Activated CD4-positive, alpha-beta T cell treated with anti-CD3 and anti-CD28 coated beads, Interleukin-2, Interleukin-4, amounts not matched to agents 100 ng/mL and 50 ng/mL, durations not matched to agents 16 hours and 8 hours (primary cell): Measurements from ENCODE around the gene UPB1.
"Not testable (repeated sequence)": the region's sequence is repeated elsewhere in the genome, so short reads cannot be mapped to it uniquely, and the experiment has no call there.

Source experiments
- DNase-seq: peaks from one replicate; pipeline ENCODE4 v3.0.0-alpha.2; 2020; ENCODE audit warnings: low spot score

UPB1 gene

DNA sequence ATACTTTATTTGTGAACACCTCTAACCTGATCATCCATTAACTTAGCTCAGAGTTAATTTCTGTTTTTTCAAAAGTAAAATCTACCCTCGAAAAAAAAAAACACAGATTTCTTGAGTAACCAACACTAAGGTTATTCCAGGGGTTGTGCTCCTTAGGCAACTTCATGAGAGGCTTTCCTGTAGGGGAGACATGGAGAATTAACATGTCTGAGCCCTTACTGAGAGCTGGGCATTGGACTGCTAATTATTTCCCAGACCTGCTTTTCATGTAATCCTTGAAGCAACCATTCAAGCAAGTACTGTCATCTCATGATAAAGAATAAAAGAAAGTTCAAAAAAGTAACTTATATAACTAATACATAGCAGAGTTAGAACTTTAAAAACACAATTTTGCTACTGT lies 13.5 kb upstream of the UPB1 start:
- no peak for DNase-seq

DNA sequence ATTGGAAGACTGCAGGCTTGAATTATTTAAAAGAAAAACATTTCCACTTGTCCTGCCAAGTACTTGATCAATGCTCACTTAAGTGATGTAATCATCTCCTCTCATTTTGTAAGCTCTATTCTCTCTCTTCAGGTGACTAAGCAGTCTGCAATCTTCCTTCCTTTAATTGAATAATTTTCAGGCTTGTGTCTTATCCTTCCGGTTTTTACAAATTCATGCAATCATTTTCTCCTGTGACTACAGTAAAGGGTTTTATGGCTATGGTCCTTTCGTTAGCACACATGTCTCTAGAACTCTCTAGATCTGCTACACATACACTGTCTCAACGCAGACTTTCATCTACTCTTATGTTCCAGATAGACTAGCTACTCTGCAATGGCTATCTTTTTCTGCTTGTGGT lies 12.6 kb upstream of the UPB1 start:
- DNase-seq = peak; percentile 28

DNA sequence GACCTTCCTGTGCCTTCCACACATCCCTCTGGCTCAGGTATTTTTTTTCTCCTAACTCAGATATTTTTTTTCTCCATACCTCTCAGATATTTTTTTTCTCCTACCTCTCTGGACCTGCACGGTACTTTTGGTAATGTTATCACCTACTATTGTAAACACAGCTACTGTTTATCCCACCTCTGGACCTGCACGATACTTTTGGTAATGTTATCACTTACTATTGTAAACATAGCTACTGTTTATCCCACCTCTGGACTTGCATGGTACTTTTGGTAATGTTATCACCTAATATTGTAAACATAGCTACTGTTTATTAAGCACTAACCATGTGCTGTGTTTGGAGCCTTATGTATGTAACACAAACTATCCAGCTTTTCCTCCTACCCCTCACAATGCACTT lies 12.1 kb upstream of the UPB1 start:
- no peak for DNase-seq

DNA sequence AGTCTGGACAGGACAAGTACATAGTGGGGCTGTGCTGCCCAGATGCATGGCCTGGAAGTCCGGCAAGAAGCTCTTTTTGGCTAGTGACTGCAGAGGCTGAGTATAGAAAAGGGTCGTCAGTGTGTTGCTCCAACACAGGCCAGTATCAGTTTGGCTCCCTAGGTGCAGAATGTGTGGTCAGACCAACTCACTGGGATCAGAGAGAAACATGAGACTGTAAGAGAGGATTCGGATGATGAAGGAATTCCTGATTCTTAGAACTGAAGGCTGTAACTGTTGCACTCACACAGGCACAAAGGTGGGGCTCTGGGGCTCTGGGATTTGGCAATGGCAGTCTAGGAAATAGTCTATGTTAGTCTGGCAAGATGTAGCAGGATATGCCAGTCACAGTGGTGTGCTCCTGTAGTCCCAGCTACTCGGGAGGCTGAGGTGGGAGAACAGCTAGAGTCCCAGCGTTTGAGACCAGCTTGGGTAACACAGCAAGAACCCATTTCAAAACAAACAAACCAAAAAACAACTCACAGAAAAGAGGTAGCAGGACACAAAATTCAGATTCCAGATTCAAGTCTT lies 11.1 kb upstream of the UPB1 start:
- no peak for DNase-seq

DNA sequence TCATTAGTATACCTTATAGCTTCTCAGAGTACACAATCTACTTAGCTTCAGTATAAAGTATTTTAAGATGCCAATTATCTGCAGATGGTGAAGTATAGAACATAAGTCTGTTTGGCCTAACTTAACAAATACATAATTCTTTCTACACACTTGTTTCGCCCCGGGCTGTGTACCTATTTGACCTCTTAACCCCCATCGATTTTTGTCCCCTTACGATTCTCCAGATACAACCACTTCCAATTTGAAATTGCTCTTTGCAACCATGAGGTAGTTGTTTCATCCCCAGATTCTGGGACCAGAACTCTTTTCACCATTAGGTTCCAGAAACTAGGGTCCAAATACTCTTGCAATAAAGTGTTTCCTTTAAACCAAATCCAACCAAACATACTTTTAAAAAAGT lies 10.0 kb upstream of the UPB1 start:
- DNase-seq = no peak

DNA sequence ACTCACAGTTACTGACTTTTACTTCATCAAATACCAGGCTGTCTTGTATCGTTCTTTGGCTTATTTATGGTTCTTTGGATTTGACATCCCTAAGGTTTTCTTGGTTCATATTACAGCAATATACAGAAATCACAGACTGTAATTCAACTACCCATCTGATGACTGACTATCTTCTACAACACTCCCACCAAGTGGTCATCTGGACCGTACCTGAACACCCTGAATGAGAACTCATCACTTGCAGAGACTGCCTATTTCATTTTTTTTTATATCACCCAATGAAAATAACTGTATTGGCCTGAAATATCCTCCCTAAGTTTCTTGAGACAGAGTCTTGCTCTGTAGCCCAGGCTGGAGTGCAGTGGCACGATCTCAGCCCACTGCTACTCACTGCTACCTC lies 9.5 kb upstream of the UPB1 start:
- DNase-seq = no peak

DNA sequence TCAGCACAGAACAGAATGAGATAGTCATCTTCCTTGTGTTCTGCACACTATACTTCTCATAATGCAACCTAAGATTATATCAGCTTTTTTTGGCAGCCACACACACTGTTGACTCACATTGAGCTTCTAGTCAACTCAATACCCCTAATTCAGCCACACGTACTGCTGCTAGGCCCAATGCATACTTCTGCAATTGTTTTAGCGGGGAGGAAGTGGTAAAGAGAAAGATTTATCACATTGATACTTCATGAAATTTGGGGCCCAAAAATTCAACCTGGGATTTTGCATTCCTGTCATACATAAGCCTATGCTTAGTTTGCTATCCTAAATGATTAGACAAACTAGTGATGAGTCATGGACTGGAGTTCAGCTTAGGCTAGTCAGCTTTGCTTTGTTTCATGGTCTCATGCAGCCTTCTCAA lies 8.6 kb upstream of the UPB1 start:
- DNase-seq = peak; percentile 93

DNA sequence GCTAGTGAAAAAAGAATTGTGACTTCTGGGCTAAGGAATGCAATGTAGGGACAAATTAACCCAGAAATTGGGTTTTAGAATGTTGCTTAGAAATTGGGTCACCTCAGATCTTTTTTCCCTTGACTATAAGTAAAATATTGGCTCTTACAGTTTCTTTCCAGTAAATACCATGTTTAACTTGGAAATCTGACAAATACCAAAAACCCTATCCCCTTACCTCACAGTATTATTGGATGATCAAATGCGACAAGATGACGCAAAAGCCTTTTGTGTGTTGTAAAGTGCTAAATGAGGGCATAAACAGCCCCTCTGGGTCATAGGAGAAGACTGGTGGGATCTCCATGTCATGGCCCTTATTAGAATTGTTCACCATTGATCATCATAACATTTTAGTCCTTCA lies 6.1 kb upstream of the UPB1 start:
- no peak for DNase-seq

DNA sequence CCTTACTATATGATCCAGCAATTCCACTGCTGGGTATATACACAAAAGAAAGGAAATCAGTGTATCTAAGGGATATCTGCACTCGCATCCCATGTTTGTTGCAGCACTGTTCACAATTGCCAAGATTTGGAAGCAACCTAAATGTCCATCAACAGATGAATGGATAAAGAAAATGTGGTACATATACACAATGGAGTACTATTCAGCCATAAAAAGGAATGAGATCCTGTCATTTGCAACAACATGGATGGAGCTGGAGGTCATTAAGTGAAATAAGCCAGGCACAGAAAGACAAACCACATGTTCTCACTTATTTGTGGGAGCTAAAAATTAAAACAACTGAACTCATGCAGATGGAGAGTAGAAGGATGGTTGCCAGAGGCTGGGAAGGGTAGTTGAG lies 5.7 kb upstream of the UPB1 start:
- not testable (repeated sequence) for DNase-seq

DNA sequence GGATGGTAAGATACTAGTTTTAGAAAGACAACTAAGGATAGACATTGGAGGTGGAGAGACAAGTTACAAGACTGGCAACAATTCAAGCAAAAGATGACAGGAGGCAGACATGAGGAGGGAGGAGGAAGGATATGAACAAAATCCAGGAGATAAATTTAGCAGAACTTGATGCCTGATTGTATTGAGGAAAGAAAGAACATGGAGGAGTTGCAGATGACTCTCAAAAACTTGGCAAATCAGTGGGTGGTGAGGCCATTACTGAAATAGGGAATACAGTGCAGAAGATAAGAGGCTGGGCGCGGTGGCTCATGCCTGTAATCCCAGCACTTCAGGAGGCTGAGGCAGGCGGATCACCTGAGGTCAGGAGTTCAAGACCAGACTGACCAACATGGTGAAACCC lies 2.7 kb upstream of the UPB1 start:
- DNase-seq = no peak

DNA sequence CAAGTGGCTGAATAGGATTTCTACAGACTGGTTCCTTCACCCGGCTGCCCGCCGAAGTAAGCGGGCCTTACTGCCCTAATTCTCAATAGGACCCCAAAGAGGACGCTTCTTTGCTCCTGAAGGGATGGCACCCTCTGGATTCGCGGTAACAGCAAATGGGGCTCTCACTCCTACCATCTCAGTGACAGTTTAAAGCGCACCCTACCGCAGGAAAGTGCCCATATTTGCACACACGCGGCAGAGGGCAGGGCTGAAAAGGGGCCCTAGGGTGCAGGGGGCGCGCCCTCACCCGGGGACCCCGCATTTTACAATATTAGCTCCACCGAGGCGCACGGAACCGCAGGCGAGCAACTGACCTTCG lies 985 bp upstream of the UPB1 start:
- DNase-seq = no peak

DNA sequence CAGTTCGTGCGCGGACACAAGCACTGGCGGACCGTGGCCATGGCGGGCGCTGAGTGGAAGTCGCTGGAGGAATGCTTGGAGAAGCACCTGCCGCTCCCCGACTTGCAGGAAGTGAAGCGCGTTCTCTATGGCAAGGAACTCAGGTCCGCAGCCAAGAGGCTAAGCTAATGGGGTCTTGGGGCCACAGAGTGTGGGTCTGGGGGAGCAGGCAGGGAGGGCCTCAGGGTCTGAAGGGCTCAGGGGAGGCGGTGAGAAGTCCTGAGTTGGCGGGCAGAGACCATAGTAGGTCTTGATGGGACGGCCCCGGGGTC lies 188 bp downstream of the UPB1 start:
- DNase-seq = no peak

DNA sequence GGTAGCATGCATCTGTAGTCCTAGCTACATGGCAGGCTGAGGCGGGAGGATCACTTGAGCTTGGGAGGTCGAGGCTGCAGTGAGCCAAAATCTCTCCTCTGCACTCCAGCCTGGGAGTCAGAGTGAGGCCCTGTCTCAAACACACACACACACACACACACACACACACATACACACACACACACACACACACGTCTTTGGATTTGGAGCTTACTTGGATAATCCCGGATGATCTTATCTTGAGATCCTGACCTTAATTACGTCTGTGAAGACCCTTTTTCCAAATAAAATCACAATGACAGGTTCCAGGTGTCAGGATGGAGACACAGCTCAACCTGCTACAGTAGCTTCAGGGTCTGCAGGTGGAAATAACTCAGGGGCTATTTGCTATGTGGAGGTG lies 1.1 kb downstream of the UPB1 start:
- no peak for DNase-seq

DNA sequence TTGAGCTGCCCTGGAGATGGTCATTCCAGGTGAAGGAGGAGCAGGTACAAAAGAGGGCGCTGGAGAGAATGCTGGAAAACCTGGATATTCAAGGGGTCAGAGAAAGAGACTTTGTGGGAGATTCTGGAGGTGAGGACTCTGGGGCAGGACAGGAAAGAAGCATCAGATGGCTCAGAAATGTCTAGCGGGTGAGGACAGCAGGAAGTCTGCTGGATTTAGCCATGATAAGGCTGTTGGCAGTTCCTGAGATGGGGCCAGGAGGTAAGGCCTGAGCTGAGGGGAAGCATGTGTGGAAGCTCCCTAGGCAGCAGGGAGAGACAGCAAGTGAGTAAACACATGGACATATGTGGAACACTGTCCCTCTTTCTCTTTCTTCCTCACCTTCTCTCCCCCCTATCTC lies 1.5 kb downstream of the UPB1 start:
- no peak for DNase-seq

DNA sequence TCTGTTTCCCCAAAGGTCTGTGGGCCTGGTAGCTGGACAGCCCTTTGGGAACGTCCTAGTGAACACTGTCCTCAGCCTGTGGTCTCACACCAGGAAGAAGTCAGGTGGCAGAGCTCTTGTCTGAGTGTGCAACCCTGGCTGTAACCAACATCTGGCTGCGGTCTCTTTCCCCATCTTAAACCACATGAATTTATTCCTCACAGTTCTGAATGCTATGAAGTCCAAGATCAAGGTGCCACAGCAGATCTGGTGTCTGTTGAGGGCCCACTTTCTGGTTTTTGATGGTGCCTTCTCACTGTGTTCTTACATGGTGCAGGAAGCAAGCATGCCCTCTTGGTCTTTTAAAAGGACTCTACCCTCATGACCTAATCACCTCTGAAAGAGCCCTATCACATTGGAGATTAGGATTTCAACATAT lies 2.7 kb downstream of the UPB1 start:
- no peak for DNase-seq

DNA sequence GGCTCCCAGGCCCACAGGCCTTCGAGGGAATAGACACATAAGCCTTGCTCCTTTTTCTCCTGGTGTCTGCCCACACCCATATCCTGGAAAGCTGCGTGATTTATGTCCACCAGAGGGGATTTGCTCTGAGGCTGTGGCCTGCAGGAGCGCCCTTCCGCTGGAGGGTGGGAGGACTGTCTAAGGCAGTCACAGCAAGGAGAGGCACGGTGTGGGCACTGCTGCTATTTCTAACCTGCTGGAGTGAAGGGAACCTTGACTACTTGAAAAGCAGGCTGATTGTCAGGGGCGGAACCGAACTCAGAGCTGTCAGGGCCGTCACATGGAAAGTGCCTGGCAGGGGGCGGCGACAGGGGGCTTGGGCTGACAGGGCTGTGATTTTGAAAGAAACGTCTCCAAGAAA lies 3.7 kb downstream of the UPB1 start:
- DNase-seq = no peak

DNA sequence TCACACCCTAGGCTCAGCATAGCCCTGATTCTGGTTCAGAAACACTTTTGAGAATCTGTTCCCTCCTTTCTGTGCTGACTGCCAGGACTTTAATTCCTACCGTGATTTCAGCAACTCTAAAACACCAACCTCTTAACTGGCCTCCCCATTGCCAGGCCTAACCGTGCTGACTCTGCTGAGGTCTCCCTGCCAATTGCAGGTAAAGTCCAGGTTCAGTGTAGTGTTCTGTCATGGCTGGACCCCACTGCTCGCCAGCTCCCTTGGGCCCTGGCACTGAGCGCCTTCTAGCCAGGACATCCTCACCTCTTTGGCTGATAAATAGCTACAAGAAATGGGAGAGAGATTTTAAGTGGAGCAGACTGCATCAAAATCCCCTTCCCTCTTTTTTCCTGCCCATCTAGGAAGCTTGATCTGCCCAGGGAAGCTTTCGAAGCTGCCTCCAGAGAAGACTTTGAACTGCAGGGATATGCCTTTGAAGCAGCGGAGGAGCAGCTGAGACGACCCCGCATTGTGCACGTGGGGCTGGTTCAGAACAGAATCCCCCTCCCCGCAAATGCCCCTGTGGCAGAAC lies 4.7 kb downstream of the UPB1 start:
- DNase-seq = no peak

DNA sequence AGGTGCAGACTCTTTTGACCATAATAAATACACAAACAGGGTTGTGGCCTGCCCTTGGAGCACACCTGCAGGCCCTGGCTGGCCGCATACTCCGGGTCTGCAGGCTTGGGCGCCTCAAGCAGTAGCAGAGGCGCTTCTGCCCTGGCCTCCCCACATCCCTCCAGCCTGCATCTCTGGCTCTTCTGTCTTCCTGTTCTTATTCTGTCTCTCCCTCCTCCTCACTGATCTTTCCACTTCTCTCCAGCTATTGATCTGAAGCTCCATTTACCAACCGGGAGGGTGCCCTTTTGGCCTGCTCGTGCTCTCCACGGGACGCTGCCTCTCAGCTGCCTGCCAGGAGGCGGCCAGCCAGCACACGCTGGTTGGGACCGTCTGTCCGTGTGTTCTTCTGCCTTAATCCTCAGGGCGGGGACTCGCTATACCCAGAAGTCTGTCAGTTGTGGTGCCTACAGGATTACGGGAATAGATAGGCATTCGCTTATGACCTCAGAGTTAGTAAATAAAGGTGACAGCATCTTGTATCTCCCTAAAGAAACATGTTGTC lies 5.2 kb downstream of the UPB1 start:
- no peak for DNase-seq

DNA sequence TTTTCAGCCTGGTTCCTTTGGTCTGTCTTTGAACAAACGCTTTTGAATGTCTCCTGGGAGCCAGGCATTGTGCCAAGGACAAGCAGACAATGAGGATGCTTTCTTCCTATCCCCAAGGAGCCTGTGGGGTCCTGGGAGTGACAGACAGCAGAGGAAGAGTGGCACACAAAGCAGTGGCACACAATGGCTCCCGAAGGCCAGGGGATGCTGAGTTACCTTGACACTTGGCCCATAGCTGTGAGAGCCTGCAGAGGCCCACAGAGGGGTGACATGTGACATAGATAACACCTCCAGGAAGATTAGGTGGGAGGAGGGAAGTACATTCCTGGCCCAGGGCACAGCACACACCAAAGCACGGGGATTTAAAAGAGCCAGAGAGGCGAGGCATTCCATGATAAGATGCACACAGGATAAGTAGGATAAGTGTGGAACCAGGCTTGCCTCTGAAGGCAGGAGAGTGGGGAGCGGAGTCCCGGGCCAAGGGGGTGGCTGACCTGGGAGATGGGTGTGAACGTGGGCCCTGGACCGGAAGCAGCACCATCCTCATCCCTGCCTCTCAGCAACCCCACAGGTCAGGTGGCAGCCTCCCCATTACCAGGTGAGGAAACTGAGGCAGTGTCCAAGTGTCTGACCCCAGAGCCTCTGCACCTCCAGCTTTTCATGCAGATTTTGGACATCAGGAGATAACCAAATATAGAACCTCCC lies 6.3 kb downstream of the UPB1 start:
- DNase-seq = no peak

DNA sequence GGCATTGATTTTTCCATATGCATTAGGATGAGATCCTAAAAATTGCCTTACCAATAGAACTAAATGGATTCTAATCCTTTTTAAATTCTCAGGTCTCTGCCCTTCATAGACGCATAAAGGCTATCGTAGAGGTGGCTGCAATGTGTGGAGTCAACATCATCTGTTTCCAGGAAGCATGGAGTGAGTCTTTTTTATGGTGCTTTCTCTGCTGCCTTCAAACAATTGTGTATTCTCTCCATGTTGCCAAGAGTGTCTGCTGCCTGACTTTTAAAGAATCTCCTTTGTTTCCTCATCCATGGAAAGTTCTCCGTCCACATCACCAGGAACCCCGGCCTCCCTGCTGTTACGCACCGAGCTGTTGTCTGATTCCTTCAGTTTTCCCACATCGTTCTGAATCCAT lies 6.9 kb downstream of the UPB1 start:
- DNase-seq = no peak

DNA sequence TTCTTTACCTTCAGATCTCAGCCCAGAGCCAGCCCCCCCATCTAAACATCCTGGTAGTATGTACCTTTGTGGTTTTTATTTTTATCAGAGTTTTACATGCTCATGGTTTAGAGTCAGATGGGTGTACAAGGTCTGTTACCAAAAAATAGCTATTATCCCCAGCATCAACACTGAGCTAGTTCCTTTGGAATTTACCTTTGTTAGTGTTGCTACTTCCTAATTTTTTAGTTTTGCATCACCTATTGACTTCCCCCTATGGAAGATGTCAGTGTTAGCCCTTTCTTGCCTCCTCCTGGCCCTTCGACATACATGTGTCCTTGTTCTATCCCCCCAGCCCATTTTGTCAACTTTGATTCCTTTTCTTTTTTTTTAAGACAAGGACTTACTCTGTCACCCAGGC lies 7.4 kb downstream of the UPB1 start:
- no peak for DNase-seq

DNA sequence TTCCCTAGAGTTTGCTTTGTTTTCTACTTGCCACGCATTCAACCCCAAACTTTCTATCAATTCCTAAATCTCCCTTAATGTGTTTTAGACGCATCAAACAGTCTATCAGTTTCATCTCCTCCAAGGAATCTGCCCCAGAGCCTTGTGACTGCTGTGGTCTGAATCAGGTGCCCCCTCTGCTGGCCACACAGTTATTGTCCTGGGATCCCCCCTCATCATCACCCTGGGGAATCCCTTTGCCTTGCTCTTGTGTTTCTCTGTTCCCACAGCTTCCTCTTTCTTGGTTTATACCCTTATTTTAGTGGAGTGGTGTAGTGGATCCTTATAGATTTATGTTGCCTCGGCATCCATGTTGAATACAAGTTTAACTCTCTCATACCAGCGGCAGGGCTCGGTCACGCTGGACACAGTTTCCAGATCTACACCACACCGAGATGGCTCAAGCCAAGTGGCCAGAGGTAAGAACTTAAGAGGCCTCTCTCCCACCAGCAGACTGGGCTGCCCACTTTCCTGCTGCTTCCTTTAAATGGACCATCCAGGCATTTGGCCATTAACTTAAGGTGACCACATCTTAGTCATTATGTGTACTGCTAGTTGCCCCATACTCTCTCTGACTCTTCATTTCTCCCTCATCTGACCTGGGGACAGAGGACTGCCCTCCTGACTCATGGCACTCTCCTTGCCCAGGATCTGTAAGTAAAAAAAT lies 8.2 kb downstream of the UPB1 start:
- DNase-seq = peak; percentile 52

DNA sequence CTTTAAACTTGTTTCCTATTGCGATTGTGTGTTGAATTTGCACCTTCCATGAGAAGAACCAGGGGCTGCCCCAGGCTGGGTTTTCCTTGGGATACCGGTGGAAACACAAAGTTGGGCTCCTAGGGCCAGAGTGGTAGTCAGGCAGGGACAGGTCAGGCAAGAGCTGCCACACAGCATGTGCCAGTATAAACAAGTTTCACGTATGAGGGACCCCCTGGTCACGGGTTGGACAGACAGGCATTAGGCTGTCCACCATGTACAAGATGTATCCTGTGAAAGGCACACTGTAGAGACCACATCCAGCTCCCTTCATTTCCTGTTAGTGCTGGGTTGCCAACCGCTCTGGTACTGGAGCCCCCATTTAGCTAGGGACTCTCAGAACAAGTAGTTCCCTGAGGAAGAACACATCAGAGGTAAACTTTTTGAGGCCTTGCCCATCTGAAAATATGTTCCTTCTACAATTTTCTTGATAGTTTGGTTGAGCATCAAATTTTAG lies 8.8 kb downstream of the UPB1 start:
- DNase-seq = no peak
